RWPE2 (cell line): ENCODE results near the gene ART4.

Source experiments
- ATAC-seq: fragments of 200-7000 bp; cut with Tn5 transposase; 3 replicates; pipeline ENCODE4 v1.9.1; 2021; ENCODE audit warnings: low read depth
- DNase-seq: peaks from one replicate; pipeline ENCODE4 v3.0.0-alpha.2; 2020; ENCODE audit warnings: low spot score
- H3K27ac ChIP-seq: fragments of 450-650 bp; 2 replicates; pipeline ENCODE4 v1.5.1; 2017; ENCODE audit warnings: mild to moderate bottlenecking; ENCODE audit not compliant: poor library complexity, severe bottlenecking
- H3K27me3 ChIP-seq: fragments of 250-450 bp; sonication (Bioruptor Pico); 2 replicates; pipeline ENCODE4 v1.5.1; 2021; ENCODE audit warnings: mild to moderate bottlenecking, moderate library complexity; ENCODE audit not compliant: insufficient read depth, poor library complexity, severe bottlenecking
- H3K36me3 ChIP-seq: fragments of 250-450 bp; sonication (Bioruptor Pico); 2 replicates; pipeline ENCODE4 v1.5.1; 2020; ENCODE audit warnings: low read depth, mild to moderate bottlenecking, moderate library complexity
- H3K4me1 ChIP-seq: fragments of 250-450 bp; sonication (Bioruptor Pico); 2 replicates; pipeline ENCODE4 v1.5.1; 2021; ENCODE audit warnings: mild to moderate bottlenecking, moderate library complexity; ENCODE audit not compliant: insufficient read depth, poor library complexity, severe bottlenecking
- H3K4me3 ChIP-seq: fragments of 250-450 bp; sonication (Bioruptor Pico); 2 replicates; pipeline ENCODE4 v1.5.1; 2021; ENCODE audit warnings: mild to moderate bottlenecking, moderate library complexity; ENCODE audit not compliant: severe bottlenecking
- H3K9me3 ChIP-seq: fragments of 250-450 bp; sonication (Bioruptor Pico); 2 replicates; pipeline ENCODE4 v1.5.1; 2021; ENCODE audit warnings: mild to moderate bottlenecking, moderate library complexity; ENCODE audit not compliant: severe bottlenecking
- CTCF ChIP-seq: fragments of 450-650 bp; IDR thresholded peaks from one replicate; pipeline ENCODE4 v1.5.1; 2017; ENCODE audit warnings: mild to moderate bottlenecking, moderate library complexity; ENCODE audit not compliant: poor library complexity, severe bottlenecking

Gene ART4

GRCh38 chr12:14779834-14780233 lies 63.5 kb downstream of the ART4 start:
- H3K36me3 ChIP-seq = no peaks in the 10 kb centered on the region
- H3K4me1 ChIP-seq = peaks cover 13% of the 10 kb centered on the region
- H3K27ac ChIP-seq = no peak overlapping the region
- H3K4me3 ChIP-seq = no peak overlapping the region
- no peak for TF ChIP-seq CTCF
- H3K27me3 ChIP-seq = no peaks in the 10 kb centered on the region
- no peaks in the 10 kb centered on the region for H3K9me3 ChIP-seq
- ATAC-seq = no peak
- no peak for DNase-seq

GRCh38 chr12:14777271-14777670 lies 66.1 kb downstream of the ART4 start:
- no peak overlapping the region for H3K27ac ChIP-seq
- no peak for TF ChIP-seq CTCF
- no peak overlapping the region for H3K4me3 ChIP-seq
- H3K36me3 ChIP-seq = no peaks in the 10 kb centered on the region
- ATAC-seq (no peak), DNase-seq (no peak)
- H3K9me3 ChIP-seq = no peaks in the 10 kb centered on the region
- H3K27me3 ChIP-seq = no peaks in the 10 kb centered on the region
- peaks cover 13% of the 10 kb centered on the region for H3K4me1 ChIP-seq

GRCh38 chr12:14776236-14776961 lies 66.9 kb downstream of the ART4 start:
- Histone ChIP-seq H3K27ac (no peak overlapping the region), H3K27me3 (no peaks in the 10 kb centered on the region), H3K36me3 (no peaks in the 10 kb centered on the region), H3K9me3 (no peaks in the 10 kb centered on the region), H3K4me3 (peak overlapping the region; percentile 93), H3K4me1 (peaks cover 13% of the 10 kb centered on the region)
- ATAC-seq (no peak), DNase-seq (no peak)
- TF ChIP-seq CTCF = peak; percentile 25

DNA sequence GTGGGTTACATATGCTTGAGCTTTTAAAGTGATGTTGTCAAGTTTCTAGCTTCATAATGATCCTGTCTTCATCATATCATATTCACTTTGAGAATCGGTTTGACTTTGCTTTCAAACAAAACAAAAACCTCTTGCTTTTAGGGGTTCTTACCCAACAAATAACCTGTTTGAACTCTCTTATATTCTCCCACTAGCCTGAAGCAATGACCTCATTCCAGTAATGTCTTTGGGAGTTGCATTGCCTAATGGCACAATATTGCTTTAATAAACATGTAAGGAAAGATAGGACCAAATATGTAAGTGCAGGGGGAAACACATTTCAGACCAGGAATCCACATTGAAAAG lies 67.7 kb downstream of the ART4 start:
- DNase-seq = no peak
- Histone ChIP-seq H3K36me3 (no peaks in the 10 kb centered on the region), H3K9me3 (no peaks in the 10 kb centered on the region), H3K27ac (peak overlapping the region; percentile 75), H3K4me3 (peak overlapping the region; percentile 93), H3K4me1 (peaks cover 13% of the 10 kb centered on the region), H3K27me3 (no peaks in the 10 kb centered on the region)
- TF ChIP-seq CTCF = no peak
- ATAC-seq = no peak
